GM23338 (cell line): Measurements from ENCODE around the gene HMCN2. TPM values are rescaled to one million over a fixed set of nuclear protein-coding genes. Genes with fewer than 3 reads are reported as not detected.

Experiments used
- ATAC-seq: fragments of 200-7000 bp; cut with Tn5 transposase; 3 replicates; pipeline ENCODE4 v1.9.1; 2020
- DNase-seq: peaks from one replicate; pipeline ENCODE4 v3.0.0-alpha.2; 2015; ENCODE audit warnings: low spot score
- H2AFZ ChIP-seq: fragments of 200-600 bp; sonication (generic); 2 replicates; pipeline ENCODE4 v1.8.0; 2016; ENCODE audit warnings: antibody characterized with exemption, mild to moderate bottlenecking, moderate library complexity
- H3F3A ChIP-seq: fragments of 200-600 bp; sonication (generic); replicated peaks from 2 replicates; pipeline ENCODE4 v1.8.0; 2017; ENCODE audit warnings: antibody characterized with exemption, mixed run types, low read depth
- H3K27ac ChIP-seq: fragments of 200-600 bp; sonication (generic); 2 replicates; pipeline ENCODE4 v1.6.1; 2016; ENCODE audit warnings: low read depth
- H3K27me3 ChIP-seq: fragments of 200-600 bp; sonication (generic); 2 replicates; pipeline ENCODE4 v1.8.0; 2016; ENCODE audit warnings: mild to moderate bottlenecking, mixed run types, moderate library complexity; ENCODE audit not compliant: insufficient read depth
- H3K36me3 ChIP-seq: fragments of 200-600 bp; sonication (generic); 2 replicates; pipeline ENCODE4 v1.8.0; 2016; ENCODE audit warnings: mild to moderate bottlenecking; ENCODE audit not compliant: insufficient read depth
- H3K4me1 ChIP-seq: fragments of 200-600 bp; sonication (generic); 2 replicates; pipeline ENCODE4 v1.8.0; 2016; ENCODE audit warnings: mild to moderate bottlenecking, moderate library complexity; ENCODE audit not compliant: insufficient read depth
- H3K4me2 ChIP-seq: fragments of 200-600 bp; sonication (generic); 2 replicates; pipeline ENCODE4 v1.7.1; 2017; ENCODE audit warnings: mixed run types
- H3K4me3 ChIP-seq: fragments of 200-600 bp; sonication (generic); 2 replicates; pipeline ENCODE4 v1.6.1; 2016; ENCODE audit warnings: mixed run types
- H3K79me2 ChIP-seq: fragments of 200-600 bp; sonication (generic); replicated peaks from 2 replicates; pipeline ENCODE4 v1.8.0; 2017; ENCODE audit warnings: mild to moderate bottlenecking; ENCODE audit not compliant: insufficient read depth
- H3K9me2 ChIP-seq: fragments of 200-600 bp; sonication (generic); 2 replicates; pipeline ENCODE4 v1.8.0; 2017; ENCODE audit not compliant: insufficient read depth
- H4K20me1 ChIP-seq: fragments of 200-600 bp; sonication (generic); replicated peaks from 2 replicates; pipeline ENCODE4 v1.8.0; 2017; ENCODE audit warnings: mild to moderate bottlenecking; ENCODE audit not compliant: insufficient read depth
- H3K27ac Mint-ChIP-seq: 2 replicates; pipeline ENCODE4 v1.8.0; 2020; ENCODE audit warnings: inconsistent platforms, mild to moderate bottlenecking, moderate library complexity, mixed read lengths
- H3K27me3 Mint-ChIP-seq: 3 replicates; pipeline ENCODE4 v1.8.0; 2022; ENCODE audit warnings: low read depth, mild to moderate bottlenecking, moderate library complexity, mixed read lengths, inconsistent platforms; ENCODE audit not compliant: insufficient read depth, poor library complexity
- H3K36me3 Mint-ChIP-seq: 3 replicates; pipeline ENCODE4 v1.8.0; 2021; ENCODE audit warnings: low read depth, mild to moderate bottlenecking, inconsistent platforms, moderate library complexity, mixed read lengths
- H3K4me1 Mint-ChIP-seq: 3 replicates; pipeline ENCODE4 v1.8.0; 2020; ENCODE audit warnings: mild to moderate bottlenecking, inconsistent platforms, mixed read lengths
- H3K4me3 Mint-ChIP-seq: 3 replicates; pipeline ENCODE4 v1.8.0; 2021; ENCODE audit warnings: moderate library complexity, mild to moderate bottlenecking, inconsistent platforms, mixed read lengths
- H3K9me3 Mint-ChIP-seq: 3 replicates; pipeline ENCODE4 v1.8.0; 2020; ENCODE audit warnings: moderate library complexity, mild to moderate bottlenecking, inconsistent platforms, mixed read lengths
- CREB1 ChIP-seq: fragments of 250-450 bp; sonication (Bioruptor Pico); IDR thresholded peaks from 2 replicates; pipeline ENCODE4 v1.5.0; 2020; ENCODE audit warnings: low read depth, mild to moderate bottlenecking, moderate library complexity
- ETS1 ChIP-seq: IDR thresholded peaks from 2 replicates; pipeline ENCODE4 v1.6.1; 2016; ENCODE audit warnings: antibody characterized with exemption
- EZH2 ChIP-seq: fragments of 200-600 bp; sonication (generic); IDR thresholded peaks from one replicate; pipeline ENCODE4 v1.8.0; 2017; ENCODE audit warnings: antibody characterized with exemption, mild to moderate bottlenecking, low read depth; ENCODE audit not compliant: unreplicated experiment
- EZH2phosphoT487 ChIP-seq: fragments of 200-600 bp; sonication (generic); IDR thresholded peaks from one replicate; pipeline ENCODE4 v1.8.1; 2018; ENCODE audit warnings: antibody characterized with exemption; ENCODE audit not compliant: unreplicated experiment
- JUNB ChIP-seq: IDR thresholded peaks from one replicate; pipeline ENCODE4 v1.6.1; 2016; ENCODE audit warnings: antibody characterized with exemption; ENCODE audit not compliant: unreplicated experiment
- NANOG ChIP-seq: IDR thresholded peaks from 2 replicates; pipeline ENCODE4 v1.6.1; 2016; ENCODE audit warnings: antibody characterized with exemption, borderline replicate concordance
- POLR2AphosphoS5 ChIP-seq: IDR thresholded peaks from 2 replicates; pipeline ENCODE4 v1.6.1; 2016; ENCODE audit warnings: antibody characterized with exemption, low read depth
- STAT1 ChIP-seq: IDR thresholded peaks from one replicate; pipeline ENCODE4 v1.6.1; 2016; ENCODE audit warnings: antibody characterized with exemption; ENCODE audit not compliant: unreplicated experiment
- ZNF114 ChIP-seq: fragments of 250-450 bp; sonication (Bioruptor Pico); IDR thresholded peaks from 2 replicates; pipeline ENCODE4 v1.5.0; 2020; ENCODE audit warnings: mild to moderate bottlenecking, moderate library complexity
- ZNF331 ChIP-seq: fragments of 250-450 bp; sonication (Bioruptor Pico); IDR thresholded peaks from 2 replicates; pipeline ENCODE4 v1.5.0; 2020; ENCODE audit warnings: low read depth, mild to moderate bottlenecking, moderate library complexity
- polyA plus RNA-seq: library from polyadenylated mRNA; unstranded; fragments of >200 nt; fragmentation: Nextera tagmentation; extraction: Ambion mirVana; gene quantifications from 2 replicates; pipeline ENCODE4 v1.2.1, GENCODE V29; 2016
- total RNA-seq: library from RNA; depleted of rRNA; stranded (reverse); fragments of >200 nt; shearing (Covaris generic); gene quantifications from 2 replicates; pipeline ENCODE4 v1.2.3, GENCODE V29; 2014
- TF ChIP-seq, protein P1 (sequence below): IDR thresholded peaks from one replicate; pipeline ENCODE4 v1.6.1; 2018; ENCODE audit warnings: antibody characterized with exemption; ENCODE audit not compliant: unreplicated experiment
- TF ChIP-seq, protein P2 (sequence below), 2 experiments: fragments of 200-600 bp in 1 of 2; sonication (generic) in 1 of 2; conservative IDR thresholded peaks; 2 replicates each; pipeline versions ENCODE4 v1.5.1 to v1.6.1; 2016 to 2017; ENCODE audit warnings: antibody characterized with exemption in 2 of 2, low read depth in 2 of 2, mild to moderate bottlenecking in 2 of 2, moderate library complexity in 1 of 2

Gene HMCN2
- total and polyA plus RNA-seq, 2 experiments from 2014 or later, result 1.3 to 4.7 TPM

DNA sequence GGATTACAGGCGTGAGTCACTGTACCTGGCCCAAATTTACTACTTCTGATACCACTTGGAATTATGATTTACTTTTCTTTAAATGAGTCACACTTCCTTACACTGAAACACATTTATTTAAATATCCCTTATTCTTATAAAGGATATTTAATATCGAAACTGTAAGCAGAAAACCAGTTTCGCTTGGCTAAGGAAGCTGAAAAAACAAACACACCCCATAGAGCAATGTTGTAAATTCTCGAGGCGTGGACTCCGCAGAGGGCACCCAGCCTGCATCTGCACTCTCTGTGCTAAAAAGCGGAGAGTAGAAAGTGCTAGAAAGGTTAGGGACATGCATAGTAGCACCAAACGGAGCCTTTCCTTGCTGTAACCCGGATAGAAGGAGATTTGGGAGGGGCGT, 86.5 kb downstream of the HMCN2 start:
- Histone ChIP-seq H4K20me1 (no peaks in the 10 kb centered on the region), H3K36me3 (no peaks in the 10 kb centered on the region), H3K79me2 (no peaks in the 10 kb centered on the region), H3K27me3 (no peaks in the 10 kb centered on the region), H3K4me2 (no peak overlapping the region), H2AFZ (no peak overlapping the region), H3K4me1 (no peaks in the 10 kb centered on the region), H3K4me3 (no peak overlapping the region), H3F3A (no peaks in the 10 kb centered on the region), H3K27ac (no peak overlapping the region), H3K9me2 (0 out of 2 replicates have a peak, but pooled peaks cover 2% of the 10 kb centered on the region)
- no peaks in the 10 kb centered on the region; the same call in 2 of the 3 replicates for H3K9me3 Mint-ChIP-seq
- H3K36me3 Mint-ChIP-seq, result peaks cover 3% of the 10 kb centered on the region; the same call in 1 of the 3 replicates
- peaks cover 5% of the 10 kb centered on the region for H3K27me3 Mint-ChIP-seq
- no peak overlapping the region for H3K27ac Mint-ChIP-seq
- DNase-seq, result no peak
- TF ChIP-seq, protein P1, sequence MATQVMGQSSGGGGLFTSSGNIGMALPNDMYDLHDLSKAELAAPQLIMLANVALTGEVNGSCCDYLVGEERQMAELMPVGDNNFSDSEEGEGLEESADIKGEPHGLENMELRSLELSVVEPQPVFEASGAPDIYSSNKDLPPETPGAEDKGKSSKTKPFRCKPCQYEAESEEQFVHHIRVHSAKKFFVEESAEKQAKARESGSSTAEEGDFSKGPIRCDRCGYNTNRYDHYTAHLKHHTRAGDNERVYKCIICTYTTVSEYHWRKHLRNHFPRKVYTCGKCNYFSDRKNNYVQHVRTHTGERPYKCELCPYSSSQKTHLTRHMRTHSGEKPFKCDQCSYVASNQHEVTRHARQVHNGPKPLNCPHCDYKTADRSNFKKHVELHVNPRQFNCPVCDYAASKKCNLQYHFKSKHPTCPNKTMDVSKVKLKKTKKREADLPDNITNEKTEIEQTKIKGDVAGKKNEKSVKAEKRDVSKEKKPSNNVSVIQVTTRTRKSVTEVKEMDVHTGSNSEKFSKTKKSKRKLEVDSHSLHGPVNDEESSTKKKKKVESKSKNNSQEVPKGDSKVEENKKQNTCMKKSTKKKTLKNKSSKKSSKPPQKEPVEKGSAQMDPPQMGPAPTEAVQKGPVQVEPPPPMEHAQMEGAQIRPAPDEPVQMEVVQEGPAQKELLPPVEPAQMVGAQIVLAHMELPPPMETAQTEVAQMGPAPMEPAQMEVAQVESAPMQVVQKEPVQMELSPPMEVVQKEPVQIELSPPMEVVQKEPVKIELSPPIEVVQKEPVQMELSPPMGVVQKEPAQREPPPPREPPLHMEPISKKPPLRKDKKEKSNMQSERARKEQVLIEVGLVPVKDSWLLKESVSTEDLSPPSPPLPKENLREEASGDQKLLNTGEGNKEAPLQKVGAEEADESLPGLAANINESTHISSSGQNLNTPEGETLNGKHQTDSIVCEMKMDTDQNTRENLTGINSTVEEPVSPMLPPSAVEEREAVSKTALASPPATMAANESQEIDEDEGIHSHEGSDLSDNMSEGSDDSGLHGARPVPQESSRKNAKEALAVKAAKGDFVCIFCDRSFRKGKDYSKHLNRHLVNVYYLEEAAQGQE, result no peak
- no peak for ATAC-seq
- H3K4me3 Mint-ChIP-seq, result no peak overlapping the region
- peaks cover 3% of the 10 kb centered on the region; the same call in 1 of the 3 replicates for H3K4me1 Mint-ChIP-seq

- Histone ChIP-seq H3K27ac (no peak overlapping the region), H2AFZ (no peak overlapping the region), H3K9me2 (0 out of 2 replicates have a peak, but pooled peaks cover 2% of the 10 kb centered on the region), H3K4me3 (no peak overlapping the region), H3K27me3 (no peaks in the 10 kb centered on the region), H3K36me3 (no peaks in the 10 kb centered on the region), H3F3A (no peaks in the 10 kb centered on the region), H3K4me1 (no peaks in the 10 kb centered on the region), H3K4me2 (no peak overlapping the region), H3K79me2 (no peaks in the 10 kb centered on the region), H4K20me1 (no peaks in the 10 kb centered on the region)
- Mint-ChIP-seq H3K9me3 (no peaks in the 10 kb centered on the region; the same call in 2 of the 3 replicates), H3K36me3 (peaks cover 4% of the 10 kb centered on the region; the same call in 1 of the 3 replicates), H3K27me3 (peaks cover 6% of the 10 kb centered on the region), H3K4me1 (no peaks in the 10 kb centered on the region; the same call in 2 of the 3 replicates), H3K27ac (no peak overlapping the region), H3K4me3 (no peak overlapping the region)
- ATAC-seq, result no peak
- no peak for DNase-seq
- TF ChIP-seq ZNF331 (no peak), ETS1 (no peak), CREB1 (CRISPR knock-in tag) (no peak), JUNB (no peak), EZH2phosphoT487 (no peak), NANOG (no peak), POLR2AphosphoS5 (no peak), EZH2 (no peak), ZNF114 (CRISPR knock-in tag) (no peak), STAT1 (no peak)
- TF ChIP-seq, protein P1, result no peak
- TF ChIP-seq, protein P2, sequence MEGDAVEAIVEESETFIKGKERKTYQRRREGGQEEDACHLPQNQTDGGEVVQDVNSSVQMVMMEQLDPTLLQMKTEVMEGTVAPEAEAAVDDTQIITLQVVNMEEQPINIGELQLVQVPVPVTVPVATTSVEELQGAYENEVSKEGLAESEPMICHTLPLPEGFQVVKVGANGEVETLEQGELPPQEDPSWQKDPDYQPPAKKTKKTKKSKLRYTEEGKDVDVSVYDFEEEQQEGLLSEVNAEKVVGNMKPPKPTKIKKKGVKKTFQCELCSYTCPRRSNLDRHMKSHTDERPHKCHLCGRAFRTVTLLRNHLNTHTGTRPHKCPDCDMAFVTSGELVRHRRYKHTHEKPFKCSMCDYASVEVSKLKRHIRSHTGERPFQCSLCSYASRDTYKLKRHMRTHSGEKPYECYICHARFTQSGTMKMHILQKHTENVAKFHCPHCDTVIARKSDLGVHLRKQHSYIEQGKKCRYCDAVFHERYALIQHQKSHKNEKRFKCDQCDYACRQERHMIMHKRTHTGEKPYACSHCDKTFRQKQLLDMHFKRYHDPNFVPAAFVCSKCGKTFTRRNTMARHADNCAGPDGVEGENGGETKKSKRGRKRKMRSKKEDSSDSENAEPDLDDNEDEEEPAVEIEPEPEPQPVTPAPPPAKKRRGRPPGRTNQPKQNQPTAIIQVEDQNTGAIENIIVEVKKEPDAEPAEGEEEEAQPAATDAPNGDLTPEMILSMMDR (conservative IDR thresholded peaks at IDR 0.05; ENCODE audit: low read depth in 2 of 2), result no peak
Observed at GRCh38 chr9:130352586-130353285, 87.2 kb downstream of the HMCN2 start.
